ENCODE data around the gene SCYL3.

DNA sequence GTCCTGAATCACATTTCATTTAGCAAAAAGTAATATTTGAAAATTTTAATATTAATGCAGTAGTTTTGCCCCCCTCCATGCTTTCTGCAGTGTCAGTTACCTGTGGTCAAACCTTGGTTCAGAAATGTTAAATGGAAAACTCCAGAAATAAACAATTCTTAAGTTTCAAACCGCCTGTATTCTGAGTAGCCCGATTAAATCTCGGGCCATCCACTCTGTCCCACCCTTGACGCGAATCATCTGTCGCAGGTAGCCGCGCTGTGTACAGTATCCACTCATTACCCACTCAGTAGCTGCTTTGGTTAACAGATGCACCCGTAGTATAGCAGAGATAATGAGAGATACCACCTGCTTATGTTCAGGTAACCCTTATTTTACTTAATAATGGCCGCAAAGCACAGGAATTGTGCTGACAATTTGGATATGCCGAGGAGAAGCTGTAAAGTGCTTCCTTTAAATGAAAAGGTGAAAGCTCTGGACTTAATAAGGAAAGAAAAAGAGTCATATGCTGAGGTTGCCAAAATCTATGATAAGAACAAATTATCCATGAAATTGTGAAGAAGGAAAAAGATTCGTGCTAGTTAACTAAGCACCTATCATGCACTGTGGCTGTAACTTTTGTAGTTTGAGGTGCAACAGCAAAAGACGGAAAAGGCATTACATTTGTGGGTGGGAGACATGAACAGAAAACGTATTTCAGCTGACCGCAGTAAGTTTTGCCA lies 889 bp upstream of the SCYL3 start:
- TF ChIP-seq, protein P1, sequence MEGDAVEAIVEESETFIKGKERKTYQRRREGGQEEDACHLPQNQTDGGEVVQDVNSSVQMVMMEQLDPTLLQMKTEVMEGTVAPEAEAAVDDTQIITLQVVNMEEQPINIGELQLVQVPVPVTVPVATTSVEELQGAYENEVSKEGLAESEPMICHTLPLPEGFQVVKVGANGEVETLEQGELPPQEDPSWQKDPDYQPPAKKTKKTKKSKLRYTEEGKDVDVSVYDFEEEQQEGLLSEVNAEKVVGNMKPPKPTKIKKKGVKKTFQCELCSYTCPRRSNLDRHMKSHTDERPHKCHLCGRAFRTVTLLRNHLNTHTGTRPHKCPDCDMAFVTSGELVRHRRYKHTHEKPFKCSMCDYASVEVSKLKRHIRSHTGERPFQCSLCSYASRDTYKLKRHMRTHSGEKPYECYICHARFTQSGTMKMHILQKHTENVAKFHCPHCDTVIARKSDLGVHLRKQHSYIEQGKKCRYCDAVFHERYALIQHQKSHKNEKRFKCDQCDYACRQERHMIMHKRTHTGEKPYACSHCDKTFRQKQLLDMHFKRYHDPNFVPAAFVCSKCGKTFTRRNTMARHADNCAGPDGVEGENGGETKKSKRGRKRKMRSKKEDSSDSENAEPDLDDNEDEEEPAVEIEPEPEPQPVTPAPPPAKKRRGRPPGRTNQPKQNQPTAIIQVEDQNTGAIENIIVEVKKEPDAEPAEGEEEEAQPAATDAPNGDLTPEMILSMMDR (IDR thresholded peaks at IDR 0.05): no peak
- TF ChIP-seq POLR2A (IDR thresholded peaks at IDR 0.05): no peak
